Hematopoietic multipotent progenitor cell treated with erythropoietin and hydrocortisone succinate and interleukin-3 and kit ligand, for 8 days (in vitro differentiated cells): ENCODE measurements around the gene BBS1.

Experiments
- DNase-seq: peaks from one replicate; pipeline ENCODE4 v3.0.0-alpha.2; 2015

BBS1 gene

DNA sequence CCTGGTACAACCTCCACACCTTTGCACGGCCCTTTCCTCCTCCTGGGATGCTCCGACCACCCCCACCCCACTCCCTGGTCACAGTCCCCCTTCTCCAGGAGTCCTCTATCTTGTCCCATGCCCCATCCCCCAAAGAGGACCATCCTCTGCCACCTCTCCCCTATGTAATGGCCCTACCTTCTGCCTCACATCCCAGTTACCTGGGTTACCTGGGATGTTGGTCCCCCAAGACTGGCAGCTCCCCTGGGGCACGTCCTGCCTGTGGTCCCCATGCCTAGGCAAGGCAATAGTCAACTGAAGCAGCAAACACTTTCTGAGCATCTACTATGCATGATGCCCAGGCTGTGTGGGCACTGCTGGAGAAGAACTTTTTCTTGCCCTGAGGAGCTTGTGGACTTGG lies 45.0 kb downstream of the BBS1 start:
- DNase-seq, result no peak

DNA sequence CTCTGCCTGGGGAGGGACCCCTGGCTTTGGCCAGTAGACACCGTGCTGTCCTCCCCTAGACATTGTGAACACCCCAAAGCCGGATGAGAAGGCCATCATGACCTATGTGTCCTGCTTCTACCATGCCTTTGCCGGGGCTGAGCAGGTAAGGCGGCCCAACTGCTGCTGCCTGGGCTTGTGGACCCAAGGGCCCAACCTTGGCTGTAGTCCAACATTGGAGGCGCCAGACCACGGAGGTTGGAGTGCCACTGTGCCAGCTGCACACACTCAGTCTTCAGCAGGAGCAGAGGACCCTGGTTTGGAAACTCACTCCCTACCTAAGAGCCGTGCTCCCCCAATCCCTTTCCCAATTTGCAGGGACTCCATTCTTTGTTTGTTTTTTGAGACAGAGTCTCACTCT lies 45.7 kb downstream of the BBS1 start:
- no peak for DNase-seq

DNA sequence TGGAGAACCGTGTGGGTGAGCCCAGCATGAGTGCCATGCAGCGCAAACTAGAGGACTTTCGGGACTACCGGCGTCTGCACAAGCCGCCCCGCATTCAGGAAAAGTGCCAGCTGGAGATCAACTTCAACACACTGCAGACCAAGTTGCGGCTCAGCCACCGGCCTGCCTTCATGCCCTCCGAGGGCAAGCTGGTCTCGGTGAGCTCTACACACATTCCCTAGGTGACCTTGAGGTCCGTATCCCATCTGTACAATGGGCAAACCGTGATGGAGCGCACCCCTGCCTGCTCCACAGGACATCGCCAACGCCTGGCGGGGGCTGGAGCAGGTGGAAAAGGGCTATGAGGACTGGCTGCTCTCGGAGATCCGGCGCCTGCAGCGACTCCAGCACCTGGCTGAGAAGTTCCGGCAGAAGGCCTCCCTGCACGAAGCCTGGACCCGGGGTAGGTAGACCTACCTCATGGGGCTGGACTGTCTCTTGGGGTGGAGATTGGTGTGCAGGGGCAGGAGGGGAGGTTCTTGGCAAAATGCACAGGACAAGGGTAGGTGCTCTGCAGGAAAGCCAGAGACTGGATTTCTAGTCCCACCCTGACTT lies 47.4 kb downstream of the BBS1 start:
- DNase-seq, result no peak

DNA sequence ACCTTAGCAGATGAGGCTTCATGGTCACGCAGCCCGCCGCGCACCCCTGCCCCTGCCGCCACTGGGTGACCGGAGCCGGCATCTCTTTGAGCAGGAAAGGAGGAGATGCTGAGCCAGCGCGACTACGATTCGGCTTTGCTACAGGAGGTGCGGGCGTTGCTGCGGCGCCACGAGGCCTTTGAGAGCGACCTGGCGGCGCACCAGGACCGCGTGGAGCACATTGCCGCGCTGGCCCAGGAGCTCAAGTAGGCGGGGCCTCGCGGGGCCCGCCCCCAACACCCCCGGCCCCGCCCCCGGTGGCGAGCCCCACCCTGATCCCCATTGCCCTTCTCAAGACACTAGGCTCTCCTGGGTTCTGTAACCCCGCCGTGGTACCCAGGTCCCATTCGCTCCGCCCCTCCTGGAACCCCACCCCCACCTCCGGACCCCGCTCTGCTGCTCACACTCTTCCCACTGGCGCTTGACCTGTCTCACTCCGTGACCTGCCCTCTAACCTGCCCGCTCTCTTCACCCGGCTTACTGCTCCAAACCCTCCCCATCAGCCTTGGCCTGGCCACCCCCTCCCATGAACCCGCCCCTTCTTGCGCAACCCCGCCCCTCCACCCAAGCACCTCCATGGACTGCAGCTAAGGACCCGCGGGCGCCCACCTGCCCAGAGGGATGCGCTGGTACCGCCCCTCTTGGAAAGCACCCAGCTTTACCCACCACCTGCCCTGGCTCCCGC lies 48.9 kb downstream of the BBS1 start:
- DNase-seq, result peak; percentile 41

DNA sequence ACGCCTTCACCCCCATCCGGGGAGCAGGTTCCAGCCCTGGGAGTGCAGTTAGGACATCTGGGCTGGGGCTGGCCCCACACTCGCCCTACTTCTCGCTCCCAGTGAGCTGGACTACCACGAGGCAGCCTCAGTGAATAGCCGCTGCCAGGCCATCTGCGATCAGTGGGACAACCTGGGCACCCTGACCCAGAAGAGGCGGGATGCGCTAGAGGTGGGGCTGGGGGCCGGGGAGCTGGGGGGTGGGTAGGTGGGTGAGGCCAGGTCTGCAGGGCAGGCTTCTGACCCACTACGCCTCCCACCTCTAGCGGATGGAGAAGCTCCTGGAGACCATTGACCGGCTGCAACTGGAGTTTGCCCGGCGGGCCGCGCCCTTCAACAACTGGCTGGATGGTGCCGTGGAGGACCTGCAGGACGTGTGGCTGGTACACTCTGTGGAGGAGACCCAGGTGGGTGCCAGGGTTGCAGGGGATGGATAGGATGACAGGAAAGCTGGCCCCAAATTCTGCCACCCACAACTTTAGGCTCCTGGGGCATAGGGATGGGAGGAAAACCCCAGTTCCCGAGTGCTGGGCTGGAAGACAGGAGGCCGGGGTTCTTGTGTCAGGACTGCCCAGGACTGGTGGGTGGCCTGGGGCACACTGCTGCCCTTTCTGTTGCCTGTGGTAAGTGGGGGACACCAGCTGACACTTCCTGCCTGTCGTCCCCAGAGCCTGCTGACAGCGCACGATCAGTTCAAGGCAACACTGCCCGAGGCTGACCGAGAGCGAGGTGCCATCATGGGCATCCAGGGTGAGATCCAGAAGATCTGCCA lies 49.6 kb downstream of the BBS1 start:
- no peak for DNase-seq

DNA sequence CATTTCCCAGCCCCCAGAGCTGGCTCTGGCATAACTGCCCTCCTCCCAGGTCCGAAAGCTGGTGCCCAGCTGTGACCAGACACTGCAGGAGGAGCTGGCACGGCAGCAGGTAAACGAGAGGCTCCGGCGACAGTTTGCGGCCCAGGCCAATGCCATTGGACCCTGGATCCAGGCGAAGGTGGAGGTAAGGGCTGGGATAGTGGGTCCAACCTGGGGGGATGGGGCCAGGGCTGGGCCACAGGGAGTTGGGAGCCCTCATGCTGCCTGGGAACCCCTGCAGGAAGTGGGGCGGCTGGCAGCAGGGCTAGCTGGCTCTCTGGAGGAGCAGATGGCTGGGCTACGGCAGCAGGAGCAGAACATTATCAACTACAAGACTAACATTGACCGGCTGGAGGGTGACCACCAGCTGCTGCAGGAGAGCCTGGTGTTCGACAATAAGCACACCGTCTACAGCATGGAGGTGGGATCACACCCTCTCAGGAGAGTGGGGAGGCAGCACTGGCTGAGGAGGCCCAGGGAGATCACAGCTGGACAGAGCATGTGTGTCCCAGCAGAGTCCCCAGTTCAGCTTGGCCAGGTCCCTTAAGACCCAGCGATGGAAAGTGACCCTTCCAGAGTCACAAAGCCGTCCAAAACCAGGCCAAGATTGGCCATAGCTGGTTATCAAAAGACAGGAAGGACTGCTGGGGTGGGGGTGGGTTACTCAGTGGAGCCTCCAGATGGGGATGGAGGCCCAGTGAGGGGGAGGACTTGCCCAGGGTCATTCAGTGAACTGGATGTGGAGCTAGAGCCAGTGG lies 50.9 kb downstream of the BBS1 start:
- no peak for DNase-seq

DNA sequence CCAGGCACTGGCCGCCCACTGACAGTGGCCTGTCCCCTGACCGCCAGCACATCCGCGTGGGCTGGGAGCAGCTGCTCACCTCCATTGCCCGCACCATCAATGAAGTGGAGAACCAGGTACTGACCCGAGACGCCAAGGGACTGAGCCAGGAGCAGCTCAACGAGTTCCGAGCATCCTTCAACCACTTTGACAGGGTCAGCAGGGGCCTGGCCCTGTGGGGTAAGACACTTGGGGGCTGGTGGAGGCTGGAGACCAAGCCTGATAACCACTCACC lies 51.5 kb downstream of the BBS1 start:
- no peak for DNase-seq

DNA sequence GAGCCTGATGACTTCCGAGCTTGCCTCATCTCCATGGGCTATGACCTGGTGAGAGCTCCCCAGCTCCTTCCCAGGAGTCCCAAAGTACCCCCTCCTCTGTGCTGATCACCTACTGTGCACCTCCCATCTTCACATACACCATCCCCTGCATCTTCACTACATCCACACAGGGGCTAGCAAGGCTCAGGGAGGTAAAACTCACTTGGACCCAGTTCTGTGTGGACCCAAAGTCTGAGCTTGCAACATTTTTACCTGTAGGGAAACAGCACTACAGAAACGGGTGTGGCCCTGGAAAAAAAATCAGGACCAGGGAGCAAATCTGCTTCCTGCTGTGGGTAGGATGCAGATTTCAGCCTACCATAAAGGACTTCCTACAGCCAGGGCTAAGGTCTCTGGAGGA lies 51.8 kb downstream of the BBS1 start:
- no peak for DNase-seq

DNA sequence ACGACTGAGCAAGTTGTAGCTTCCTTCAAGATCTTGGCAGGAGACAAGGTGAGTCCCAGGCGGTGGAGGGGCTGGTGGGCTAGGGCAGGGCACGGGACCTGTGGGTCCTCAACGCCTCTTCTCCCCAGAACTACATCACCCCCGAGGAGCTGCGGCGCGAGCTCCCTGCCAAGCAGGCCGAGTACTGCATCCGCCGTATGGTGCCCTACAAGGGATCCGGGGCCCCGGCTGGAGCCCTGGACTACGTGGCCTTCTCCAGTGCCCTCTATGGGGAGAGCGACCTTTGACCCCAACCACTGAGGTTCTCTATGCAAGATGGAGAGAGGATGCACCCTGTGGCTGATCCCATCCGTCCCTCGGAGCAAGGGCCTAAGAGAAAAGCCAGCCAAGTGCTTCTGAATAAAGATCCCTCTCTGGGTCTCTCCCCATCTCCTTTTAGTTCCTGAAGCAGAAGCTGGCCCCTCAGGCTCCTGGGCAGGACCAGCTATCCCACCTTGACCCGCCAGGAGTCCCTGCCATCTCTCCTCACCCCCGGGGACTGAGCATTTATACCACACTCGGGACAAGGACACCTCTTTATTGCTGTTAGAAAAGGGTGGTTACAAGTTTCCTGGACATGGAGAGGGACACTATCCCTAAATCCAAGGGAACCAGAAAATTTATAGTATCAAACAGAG lies 52.6 kb downstream of the BBS1 start:
- DNase-seq, result no peak

DNA sequence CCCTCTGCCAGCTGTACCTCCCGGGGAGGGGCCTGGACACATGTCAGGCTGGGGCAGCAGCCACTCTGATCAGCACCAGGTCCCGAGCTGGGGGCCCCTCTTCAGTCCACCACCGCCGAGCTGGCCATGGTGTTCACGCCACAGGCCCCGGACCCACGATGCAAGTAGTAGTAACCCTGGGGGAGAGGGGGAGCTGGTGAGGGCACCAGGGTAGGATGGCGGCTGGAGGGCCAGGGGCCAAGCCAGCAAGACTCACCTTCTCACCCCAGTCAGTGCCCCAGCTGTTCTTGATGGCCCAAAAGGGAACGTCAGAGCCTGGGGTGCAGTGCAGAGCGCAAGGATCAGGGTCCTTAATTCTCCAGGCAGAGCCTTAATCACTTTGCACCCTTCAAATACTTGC lies 53.4 kb downstream of the BBS1 start:
- no peak for DNase-seq

DNA sequence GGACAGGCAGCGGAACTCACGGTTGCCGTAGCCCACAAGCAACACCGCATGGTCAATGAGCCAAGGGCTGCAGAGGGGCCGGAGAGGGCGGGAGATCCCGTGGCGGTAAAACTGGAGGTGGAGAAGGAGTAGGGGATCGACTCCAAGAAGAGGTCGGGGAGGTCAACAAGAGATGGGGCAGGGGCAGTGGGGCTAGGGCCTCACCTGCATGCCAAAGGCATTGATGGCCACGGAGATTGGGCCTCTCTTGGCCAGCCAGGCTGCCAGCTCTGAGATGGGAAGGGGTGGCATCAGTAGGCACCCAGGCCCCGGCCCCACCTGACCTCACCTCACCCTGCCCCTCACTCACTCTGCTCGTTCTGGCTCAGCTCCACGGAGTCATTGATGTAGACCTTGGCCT lies 54.1 kb downstream of the BBS1 start:
- DNase-seq, result no peak

DNA sequence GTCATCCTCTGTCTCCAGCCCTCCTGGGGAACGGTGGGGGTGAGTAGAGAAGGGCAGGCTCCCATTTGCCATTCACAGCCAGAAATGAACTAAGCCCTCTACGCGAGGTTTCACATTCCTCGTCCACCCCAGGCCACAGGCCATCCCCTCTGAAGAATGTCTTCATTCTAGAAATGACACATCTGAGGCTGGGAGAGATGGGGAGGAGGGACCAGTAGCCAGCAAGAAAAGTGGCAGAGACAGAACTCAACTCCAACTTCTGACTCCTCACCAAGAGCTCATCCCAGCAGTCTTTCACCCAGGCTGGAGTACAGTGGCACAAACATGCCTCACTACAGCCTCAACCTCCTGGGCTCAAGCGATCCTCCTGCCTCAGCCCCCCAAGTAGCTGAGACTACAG lies 54.5 kb downstream of the BBS1 start:
- no peak for DNase-seq

DNA sequence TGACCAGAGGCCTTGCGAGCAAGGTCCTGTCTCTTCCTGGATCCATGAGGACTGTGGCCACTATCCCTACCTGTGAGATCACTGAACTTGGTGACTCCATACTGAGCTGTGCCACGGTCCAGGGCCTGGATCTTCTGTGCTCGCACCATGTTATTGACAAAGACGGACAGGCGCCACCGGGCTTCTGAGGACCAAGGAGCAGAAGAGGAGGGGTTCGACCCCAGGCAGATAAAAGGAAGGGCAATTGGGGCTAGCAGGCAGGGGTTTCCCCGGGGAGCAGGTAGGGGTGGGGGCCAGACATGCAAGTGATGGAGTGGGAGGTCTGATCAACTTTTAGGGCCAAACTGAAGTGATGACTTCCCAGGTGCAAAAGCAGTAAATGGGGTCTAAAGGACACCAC lies 55.8 kb downstream of the BBS1 start:
- no peak for DNase-seq

DNA sequence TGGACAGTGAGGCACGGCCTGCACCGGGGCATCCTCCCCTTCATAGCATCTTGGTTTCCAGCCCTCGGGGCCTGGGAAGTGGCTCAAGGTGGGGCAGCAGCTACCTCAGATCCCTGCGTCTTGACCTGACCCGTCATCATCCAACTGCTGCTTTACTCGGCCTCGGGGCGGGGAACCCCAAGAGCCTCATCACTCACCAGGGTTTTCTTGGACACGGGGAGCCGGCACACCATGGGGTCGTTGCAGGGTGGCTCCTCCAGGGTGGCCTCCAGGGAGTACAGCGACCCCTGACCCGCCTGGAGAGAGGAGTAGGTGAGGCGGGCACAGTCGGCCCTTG lies 57.3 kb downstream of the BBS1 start:
- DNase-seq, result no peak

DNA sequence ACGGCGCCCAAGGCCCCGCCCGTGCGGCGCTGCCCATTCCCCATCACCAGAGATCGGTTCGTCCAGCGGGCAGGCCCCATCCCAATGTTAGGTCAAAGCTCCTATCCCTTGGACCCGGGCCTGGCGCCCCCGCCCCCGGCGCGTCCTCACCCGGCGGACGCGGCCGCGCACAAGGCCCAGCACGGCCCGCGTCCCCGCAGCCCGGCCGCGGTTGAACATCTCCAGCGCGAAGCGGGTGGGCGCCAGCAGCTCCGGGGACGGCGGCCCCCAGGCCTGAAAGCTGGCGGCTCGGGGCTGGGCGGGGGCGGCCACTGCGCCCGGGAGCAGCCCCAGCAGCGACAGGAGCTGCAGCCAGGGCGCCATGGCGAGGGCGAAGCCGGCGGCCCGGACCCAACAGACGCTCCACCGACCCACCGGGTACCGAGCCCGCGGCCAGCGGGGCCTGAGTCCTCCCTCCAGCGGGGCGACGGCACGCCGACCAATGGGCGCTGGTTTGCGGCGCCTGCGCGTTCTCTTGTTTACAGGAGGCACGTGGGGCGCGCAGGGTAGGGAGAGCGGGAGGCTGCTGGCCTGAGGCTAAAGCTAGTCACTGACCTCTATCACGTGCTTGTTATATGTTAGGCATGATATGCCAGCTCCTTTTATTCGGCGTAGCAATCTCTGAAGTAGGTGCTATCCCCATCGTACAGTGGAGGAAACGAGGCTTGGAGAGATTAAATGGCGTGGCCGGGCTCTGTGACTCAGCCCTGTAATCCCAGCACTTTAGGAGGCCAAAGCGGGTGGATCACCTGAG lies 57.9 kb downstream of the BBS1 start, which contains the start of gene CTSF:
TSS of gene CTSF (minus strand) at position 483 of the 793 bp plus-strand sequence. CDS start at position 363, 120 bp downstream.
- peak; percentile 80 for DNase-seq

DNA sequence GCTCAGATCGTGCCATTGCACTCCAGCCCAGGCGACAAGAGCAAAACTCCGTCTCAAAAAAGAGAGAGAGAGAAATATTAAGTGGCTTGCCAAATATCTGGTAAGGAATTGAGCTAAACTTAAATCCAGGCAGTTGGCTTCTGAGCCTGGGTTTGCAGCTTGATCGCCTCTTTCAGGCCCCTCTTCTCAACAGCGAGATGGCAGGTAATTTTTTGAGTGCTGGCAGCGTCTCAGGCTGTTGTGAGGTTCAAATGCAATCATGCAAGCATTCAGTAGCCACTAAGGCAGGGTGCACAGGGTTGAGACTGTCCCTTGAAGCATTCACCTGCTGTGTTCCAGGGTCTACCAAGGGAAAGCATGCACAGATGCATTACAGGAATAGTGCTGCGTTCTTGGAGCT lies 58.6 kb downstream of the BBS1 start:
- DNase-seq, result no peak

DNA sequence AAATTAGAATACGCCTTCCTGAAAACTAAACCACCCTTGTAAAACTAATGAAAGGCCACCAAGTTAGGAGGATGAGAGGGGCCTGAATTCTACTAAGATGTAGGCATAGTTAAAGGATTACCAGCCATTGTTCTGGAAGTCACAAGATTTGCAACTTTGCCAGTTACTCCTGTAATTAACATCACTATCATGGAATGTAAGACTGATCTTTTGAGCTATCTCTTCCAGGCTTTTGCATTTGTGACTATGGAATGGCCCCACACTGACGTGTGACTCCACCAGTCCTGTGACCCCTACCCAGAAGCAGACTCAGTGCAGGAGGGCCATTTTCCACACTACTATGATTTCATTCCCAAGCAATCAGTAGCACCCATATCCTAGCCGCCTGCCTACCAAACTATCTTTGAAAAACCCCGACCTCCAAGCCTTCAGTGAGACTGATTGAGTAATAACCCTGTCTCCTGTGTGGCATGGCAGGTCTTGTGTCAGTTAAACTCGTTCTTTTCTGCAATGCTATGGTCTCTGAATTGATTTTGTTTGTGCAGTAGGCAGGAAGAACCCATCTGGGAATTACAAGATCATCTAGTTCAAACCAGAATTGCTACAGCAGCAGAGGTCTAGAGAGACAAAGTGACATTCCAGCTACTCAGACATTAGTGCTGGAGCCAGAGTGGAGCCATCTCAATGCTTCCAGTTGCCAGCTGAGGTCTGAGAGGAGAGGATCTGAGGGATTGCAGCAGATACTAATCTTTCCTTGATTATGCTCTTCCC lies 59.8 kb downstream of the BBS1 start:
- DNase-seq, result no peak

DNA sequence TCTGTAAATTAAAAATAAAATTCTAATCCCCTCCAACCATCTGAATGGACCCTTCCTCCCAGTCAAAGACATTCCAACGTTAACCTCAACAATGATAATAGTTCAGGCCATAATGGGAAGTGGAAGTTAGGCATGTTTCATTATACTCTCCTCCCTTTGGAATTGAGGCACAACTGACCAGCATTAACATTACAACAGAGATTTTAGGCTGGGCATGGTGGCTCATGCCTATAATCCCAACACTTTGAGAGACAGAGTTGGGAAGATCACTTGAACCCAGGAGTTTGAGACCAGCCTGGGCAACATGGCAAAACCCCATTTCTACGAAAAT lies 60.4 kb downstream of the BBS1 start:
- no peak for DNase-seq

DNA sequence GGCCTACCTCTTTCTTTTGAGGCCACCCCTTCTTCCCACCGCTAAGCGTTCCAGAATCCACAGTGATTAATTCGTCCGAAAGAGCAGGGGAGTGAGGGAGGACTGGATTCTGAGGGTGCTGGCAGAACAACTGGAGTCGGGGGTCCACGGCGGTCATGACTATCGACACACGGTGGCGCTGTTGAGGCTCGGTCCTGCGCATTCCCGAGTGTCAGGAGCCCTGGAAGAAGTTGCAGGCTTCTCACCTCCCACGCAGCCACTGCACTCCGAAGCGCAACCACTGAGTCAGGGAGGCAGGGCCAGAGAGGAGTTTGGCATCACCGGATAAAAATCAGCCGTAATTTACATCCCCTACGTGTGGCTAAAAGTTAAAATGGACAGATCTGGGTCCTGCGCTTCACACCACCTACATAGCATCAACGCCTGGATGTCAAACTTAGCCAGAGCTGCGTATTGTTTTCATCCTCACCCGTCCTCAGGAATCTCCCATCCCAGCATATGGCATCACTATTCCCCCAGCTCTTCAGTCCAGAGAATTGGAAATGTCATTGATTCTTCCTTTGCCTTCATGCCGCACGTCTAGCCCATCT lies 68.7 kb downstream of the BBS1 start:
- peak; percentile 66 for DNase-seq

DNA sequence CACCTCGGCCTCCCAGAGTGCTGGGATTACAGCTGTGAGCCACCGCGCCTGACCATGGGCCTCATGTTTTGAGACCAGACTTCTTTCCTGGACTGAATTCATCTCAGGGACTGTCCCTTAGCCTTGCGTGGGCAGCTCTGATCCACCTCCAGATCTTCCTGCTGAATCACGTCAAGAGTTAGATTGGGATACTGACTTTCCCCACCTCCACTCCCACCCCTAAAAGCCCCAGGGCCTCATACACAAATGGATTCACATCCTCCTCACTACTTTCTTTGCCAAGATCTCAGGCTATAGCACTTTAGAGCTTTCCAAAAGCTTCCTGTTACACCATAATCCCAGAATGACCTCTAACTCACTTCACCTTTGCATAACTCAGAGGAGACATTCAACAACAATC lies 70.4 kb downstream of the BBS1 start:
- no peak for DNase-seq

DNA sequence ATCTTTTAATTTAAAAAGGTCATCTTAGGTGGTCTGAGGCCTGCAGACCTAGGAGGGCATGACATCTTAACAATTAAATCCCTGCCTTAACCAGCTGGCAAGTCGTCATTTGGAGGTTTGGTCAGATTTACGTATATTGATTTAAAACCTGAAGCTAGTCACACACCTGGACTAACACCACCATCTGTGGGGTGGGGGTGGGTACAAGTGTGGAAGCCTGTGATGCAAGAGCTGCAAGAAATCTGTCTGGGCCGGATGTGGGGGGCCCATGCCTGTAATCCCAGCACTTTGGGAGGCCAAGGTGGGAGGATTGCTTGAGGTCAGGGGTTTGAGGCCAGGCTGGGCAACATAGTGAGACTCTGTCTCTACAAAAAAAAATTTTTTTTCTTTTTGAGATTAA lies 70.8 kb downstream of the BBS1 start:
- no peak for DNase-seq
